Skeletal muscle tissue (tissue), 4 donors: ENCODE data around the gene CDH15. TPM values are rescaled to one million over a fixed set of nuclear protein-coding genes. Genes with fewer than 3 reads are reported as not detected.
"Not testable (repeated sequence)": the region's sequence is repeated elsewhere in the genome, so short reads cannot be mapped to it uniquely, and the experiment has no call there.

Experiments
- H3K27ac ChIP-seq: one replicate; pipeline ENCODE4 v1.7.0; 2013; ENCODE audit warnings: mild to moderate bottlenecking, low read depth, low read length, inconsistent platforms
- H3K27me3 ChIP-seq, 3 donors: one replicate each; pipeline ENCODE4 v1.7.0; 2013; ENCODE audit warnings: low read length in 3 of 3; ENCODE audit not compliant: control insufficient read depth in 3 of 3, insufficient read depth in 3 of 3
- H3K36me3 ChIP-seq, 3 donors: one replicate each; pipeline ENCODE4 v1.7.0; 2013; ENCODE audit warnings: low read length in 3 of 3; ENCODE audit not compliant: control insufficient read depth in 3 of 3, insufficient read depth in 3 of 3
- H3K4me1 ChIP-seq, 3 donors: one replicate each; pipeline ENCODE4 v1.7.0; 2013; ENCODE audit warnings: low read length in 3 of 3, mild to moderate bottlenecking in 3 of 3; ENCODE audit not compliant: control insufficient read depth in 3 of 3, insufficient read depth in 3 of 3
- H3K4me3 ChIP-seq, 3 donors: one replicate each; pipeline ENCODE4 v1.7.0; 2013; ENCODE audit warnings: low read length in 3 of 3
- H3K9ac ChIP-seq, 3 donors: one replicate each; pipeline ENCODE4 v1.7.0; 2013; ENCODE audit warnings: low read length in 3 of 3, mild to moderate bottlenecking in 3 of 3, moderate library complexity in 2 of 3, low read depth in 1 of 3
- H3K9me3 ChIP-seq, 3 donors: one replicate each; pipeline ENCODE4 v1.7.0; 2013; ENCODE audit warnings: low read length in 3 of 3; ENCODE audit not compliant: control insufficient read depth in 3 of 3
- total RNA-seq: library from RNA; depleted of rRNA; stranded (reverse); fragments of >200 nt; gene quantifications from one replicate; pipeline ENCODE4 v1.2.3, GENCODE V29; 2014
- donor health status: Osteomylitis.

Gene CDH15
- total RNA-seq, 1 donor from 2014 or later = 124 TPM

DNA sequence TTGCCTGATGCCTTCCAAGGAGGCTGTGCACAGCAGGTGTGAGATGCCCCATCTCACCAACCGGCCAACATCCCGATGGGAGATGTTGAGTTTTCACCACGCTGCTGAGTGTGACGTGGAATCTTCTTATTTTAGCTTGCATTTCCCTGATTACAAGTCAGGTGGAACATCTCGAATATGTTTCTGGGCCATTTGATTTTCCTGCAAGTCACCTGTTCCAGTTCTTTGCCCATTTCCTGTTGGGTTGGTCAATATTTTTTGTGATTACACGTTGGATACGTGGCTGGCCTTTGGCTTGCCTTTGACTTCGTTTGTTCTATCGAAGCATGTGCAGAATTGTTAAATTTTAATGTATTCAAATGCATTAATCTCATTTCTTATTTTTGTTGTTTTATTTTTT is 8.3 kb upstream of the CDH15 start:
- Histone ChIP-seq H3K27ac (no peak overlapping the region), H3K9ac (no peak overlapping the region), H3K9me3 (no peaks in the 10 kb centered on the region), H3K27me3 (peaks cover 25 to 59% (median 44%) of the 10 kb centered on the region in 3 donors), H3K36me3 (no peaks in the 10 kb centered on the region), H3K4me1 (peaks cover 0 to 6% (median 4%) of the 10 kb centered on the region in 3 donors), H3K4me3 (no peak overlapping the region)

DNA sequence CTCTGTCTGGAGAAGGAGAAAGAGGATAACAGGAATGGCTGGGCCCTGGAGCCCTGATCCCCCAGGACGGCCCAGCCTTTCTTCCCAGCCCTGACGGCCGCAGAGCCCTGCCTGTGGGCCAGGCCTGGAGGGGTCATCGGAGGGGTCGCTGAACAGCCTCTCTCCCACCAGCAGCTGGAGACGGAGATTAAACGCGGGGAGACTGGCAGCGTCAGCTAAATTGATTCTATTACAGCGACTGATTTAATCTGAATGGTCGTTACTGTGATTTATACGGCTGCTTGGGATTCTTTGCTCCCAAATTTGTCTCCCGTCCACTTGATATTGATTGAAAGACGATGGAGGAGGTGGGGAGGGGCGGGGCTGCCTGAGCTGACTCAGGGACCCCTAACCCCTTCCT is 7.1 kb upstream of the CDH15 start:
- Histone ChIP-seq H3K9ac (no peak overlapping the region), H3K36me3 (no peaks in the 10 kb centered on the region), H3K27ac (no peak overlapping the region), H3K4me1 (peaks cover 0 to 6% (median 4%) of the 10 kb centered on the region in 3 donors), H3K27me3 (peaks cover 25 to 69% (median 54%) of the 10 kb centered on the region in 3 donors), H3K9me3 (no peaks in the 10 kb centered on the region), H3K4me3 (no peak overlapping the region)

DNA sequence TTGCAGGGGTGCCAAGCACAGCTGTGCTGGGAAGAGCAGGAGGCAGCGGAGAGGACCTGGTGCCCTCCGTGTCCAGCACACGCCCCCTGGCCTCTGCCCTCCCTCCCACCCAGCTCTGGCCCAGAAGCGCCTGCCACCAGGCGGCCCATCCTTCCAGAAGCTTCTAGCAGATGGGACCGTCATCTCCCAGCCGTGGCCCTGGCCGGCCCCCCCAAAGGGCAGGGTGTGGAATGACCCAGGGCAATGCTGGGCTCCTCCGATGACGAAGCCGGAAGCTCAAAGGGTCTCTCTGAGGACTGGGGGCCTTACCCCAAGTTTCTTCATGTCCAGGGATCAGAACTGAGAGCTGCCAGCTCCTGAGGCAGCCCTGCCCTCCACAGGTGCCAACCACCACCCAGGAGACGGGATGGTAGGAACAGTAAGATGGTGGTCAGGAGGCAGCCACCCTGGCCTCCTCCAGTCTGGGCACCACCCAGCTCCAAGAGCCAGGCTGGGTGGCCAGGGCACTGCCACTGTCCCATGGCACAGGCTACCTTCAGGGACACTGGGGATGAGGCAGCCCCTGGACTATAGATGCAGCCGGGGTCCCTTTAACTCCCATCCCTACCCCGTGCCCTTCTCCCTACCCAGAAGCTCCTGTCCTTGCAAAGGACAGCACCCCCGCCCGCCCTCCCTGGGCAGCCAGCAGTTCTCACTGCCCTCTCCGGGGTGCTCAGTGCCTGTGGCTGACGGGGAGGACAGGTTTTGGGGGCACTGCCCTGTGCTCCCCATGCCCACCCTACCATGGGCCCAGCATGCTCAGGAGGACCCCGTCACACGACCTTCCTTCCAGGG is 6.5 kb upstream of the CDH15 start:
- Histone ChIP-seq H3K9ac (no peak overlapping the region), H3K4me1 (peaks cover 0 to 6% (median 4%) of the 10 kb centered on the region in 3 donors), H3K4me3 (no peak overlapping the region), H3K27ac (no peak overlapping the region), H3K36me3 (no peaks in the 10 kb centered on the region), H3K27me3 (peaks cover 25 to 69% (median 56%) of the 10 kb centered on the region in 3 donors), H3K9me3 (no peaks in the 10 kb centered on the region)

DNA sequence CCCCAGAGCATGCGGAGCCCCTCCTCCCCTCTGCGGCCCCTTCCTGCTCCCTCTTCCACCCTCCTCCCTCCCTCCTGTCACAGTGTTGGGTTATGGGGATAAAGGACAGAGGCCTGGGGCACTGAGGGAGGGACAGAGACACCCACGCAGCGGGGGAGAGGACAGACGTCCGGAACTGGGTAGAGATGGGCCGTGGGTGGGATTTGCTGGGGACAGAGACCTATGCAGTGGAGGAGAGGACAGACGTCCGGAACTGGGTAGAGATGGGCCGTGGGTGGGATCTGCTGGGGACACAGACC is 5.9 kb upstream of the CDH15 start:
- not testable (repeated sequence) for H3K4me1 ChIP-seq, H3K27ac ChIP-seq

DNA sequence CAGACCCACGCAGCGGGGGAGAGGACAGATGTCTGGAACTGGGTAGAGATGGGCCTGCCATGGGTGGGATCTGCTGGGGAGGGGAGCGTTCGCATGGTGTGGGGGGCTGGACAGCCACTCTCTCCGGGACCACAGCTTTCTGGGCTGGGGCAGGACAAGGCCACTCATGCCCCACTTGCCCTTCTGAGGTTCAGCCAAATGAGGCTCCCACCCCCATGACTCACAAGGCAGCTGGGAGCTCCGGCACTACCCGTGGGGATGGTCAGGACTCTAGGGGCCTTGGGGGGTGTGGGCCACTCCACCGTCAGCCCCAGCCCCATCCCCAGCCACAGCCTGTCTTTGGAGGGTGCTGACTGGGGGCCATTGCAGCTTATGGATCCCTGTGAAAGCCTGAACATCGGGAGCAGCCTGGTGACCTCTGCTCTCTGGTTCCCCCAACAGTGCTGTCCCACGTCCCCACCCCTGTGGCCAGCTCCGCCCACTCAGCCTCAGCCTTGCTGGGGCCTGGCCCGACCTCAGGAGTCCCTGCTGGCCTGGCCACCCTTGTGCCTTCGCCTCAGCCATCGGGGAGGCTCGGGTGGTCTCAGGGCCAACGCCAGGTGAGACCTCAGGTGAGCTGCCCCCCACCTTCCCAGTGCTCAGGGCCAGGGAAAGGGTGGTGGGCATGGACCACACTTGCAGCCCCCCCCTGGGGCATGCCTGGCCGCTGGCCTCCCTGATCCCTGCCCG is 4.7 kb upstream of the CDH15 start:
- Histone ChIP-seq H3K4me3 (peak overlapping the region in 1 of 3 donors; percentile 29), H3K36me3 (no peaks in the 10 kb centered on the region), H3K27ac (no peak overlapping the region), H3K4me1 (peaks cover 5 to 13% (median 12%) of the 10 kb centered on the region in 3 donors), H3K9me3 (no peaks in the 10 kb centered on the region), H3K27me3 (peaks cover 19 to 66% (median 47%) of the 10 kb centered on the region in 3 donors), H3K9ac (peak overlapping the region in 1 of 3 donors; percentile 40)

More for the DNA sequence above, 5.9 kb upstream of the CDH15 start:
- not testable (repeated sequence) for H3K36me3 ChIP-seq, H3K9me3 ChIP-seq, H3K9ac ChIP-seq, H3K4me3 ChIP-seq
- H3K27me3 ChIP-seq = peaks cover 29 to 75% (median 58%) of the 10 kb centered on the region in 3 donors

DNA sequence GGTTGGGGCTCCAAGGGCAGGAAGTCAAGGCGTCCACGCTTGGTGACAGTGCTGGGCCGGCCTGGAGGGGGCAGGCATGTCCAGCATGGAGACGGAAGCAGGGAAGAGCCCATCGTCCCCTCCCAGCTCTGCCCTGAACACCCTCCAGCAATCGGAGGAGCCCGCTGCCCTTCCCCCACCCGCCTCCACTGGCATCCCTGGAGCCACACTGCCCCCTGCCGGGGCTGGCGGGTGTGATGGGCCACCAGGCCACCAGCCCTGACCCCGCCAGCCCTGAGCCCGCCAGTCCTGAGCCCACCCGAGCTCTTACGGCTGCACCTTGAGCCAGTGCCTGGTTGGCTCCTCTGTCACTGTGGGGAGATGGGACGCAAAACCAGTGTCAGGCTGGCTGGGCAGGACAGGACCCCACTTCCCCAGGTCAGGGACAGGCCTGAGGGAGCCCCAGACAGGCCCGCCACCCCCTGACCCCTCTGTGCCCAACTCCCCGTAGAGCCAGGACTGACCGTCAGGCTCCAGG is 4.1 kb upstream of the CDH15 start:
- H3K9me3 ChIP-seq = no peaks in the 10 kb centered on the region
- H3K36me3 ChIP-seq = no peaks in the 10 kb centered on the region
- H3K9ac ChIP-seq = peak overlapping the region in 1 of 3 donors; percentile 40
- no peak overlapping the region for H3K27ac ChIP-seq
- H3K4me1 ChIP-seq = peaks cover 6 to 15% (median 13%) of the 10 kb centered on the region in 3 donors
- H3K27me3 ChIP-seq = peaks cover 13 to 59% (median 41%) of the 10 kb centered on the region in 3 donors
- H3K4me3 ChIP-seq = peak overlapping the region in 1 of 3 donors; percentile 29

DNA sequence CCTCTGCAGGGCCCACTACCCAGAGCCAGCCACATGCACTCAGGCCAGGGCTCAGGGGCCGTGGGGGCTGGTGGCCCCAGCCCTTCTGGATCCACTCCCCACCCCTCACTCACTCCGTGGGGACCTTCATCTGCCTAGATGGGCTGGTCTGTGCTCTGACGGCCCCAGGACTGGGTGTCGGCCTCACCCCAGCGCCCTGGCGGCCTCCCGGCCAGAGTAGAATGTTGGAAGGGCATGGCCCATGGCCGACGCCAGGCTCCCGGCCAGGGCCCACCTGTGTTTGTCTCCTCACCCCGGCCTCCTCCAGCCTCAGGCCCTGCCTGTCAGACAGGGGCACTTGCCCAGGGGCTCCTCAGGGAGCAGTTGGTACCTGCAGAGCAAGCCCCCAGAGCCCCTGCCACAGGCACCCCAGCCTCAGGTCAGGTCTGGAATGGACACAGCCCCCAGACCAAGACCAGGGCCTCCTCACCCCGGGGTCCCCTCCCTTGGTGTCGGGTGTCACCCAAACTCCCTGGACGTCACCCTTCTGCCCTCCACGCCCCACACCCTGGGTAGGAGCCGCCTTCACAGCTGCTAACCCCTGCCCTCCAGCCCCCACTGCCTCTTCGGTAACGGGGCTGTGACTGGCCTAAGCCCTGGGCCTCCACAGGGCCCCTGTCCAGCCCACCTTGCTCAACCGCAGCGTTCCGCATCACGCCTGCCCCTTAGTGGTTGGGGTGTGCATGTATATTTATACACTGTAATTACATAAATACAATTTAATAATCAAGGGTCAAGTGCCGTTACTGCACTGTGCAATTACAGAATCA is 3.0 kb upstream of the CDH15 start:
- Histone ChIP-seq H3K9me3 (no peaks in the 10 kb centered on the region), H3K27me3 (peaks cover 13 to 51% (median 31%) of the 10 kb centered on the region in 3 donors), H3K36me3 (no peaks in the 10 kb centered on the region), H3K9ac (no peak overlapping the region), H3K4me1 (peaks cover 17 to 26% (median 24%) of the 10 kb centered on the region in 3 donors), H3K4me3 (no peak overlapping the region), H3K27ac (no peak overlapping the region)

DNA sequence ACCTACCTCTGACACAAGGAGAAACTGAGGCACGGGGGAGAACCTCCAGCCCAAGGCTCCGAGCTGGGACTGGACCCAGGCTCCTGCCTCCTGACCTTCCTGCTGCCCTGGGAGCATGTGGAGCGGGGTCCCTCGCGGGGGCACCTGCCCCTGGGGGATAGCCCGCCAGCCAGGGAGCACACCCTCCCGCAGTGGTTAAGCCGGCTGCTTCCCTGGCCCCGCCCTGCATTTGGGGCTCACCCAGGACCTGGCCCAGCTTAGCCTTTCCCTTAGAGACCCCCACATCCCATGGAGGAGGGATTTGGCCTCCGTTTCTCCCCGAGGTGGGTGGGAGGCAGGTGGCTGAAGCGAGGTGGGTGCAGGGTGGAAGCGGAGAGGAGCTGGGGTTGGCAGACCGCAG is 1.8 kb upstream of the CDH15 start:
- no peak overlapping the region for H3K4me3 ChIP-seq
- H3K4me1 ChIP-seq = peaks cover 29 to 38% (median 36%) of the 10 kb centered on the region in 3 donors
- H3K9me3 ChIP-seq = no peaks in the 10 kb centered on the region
- peaks cover 13 to 45% (median 31%) of the 10 kb centered on the region in 3 donors for H3K27me3 ChIP-seq
- H3K27ac ChIP-seq = no peak overlapping the region
- no peaks in the 10 kb centered on the region for H3K36me3 ChIP-seq
- H3K9ac ChIP-seq = no peak overlapping the region

DNA sequence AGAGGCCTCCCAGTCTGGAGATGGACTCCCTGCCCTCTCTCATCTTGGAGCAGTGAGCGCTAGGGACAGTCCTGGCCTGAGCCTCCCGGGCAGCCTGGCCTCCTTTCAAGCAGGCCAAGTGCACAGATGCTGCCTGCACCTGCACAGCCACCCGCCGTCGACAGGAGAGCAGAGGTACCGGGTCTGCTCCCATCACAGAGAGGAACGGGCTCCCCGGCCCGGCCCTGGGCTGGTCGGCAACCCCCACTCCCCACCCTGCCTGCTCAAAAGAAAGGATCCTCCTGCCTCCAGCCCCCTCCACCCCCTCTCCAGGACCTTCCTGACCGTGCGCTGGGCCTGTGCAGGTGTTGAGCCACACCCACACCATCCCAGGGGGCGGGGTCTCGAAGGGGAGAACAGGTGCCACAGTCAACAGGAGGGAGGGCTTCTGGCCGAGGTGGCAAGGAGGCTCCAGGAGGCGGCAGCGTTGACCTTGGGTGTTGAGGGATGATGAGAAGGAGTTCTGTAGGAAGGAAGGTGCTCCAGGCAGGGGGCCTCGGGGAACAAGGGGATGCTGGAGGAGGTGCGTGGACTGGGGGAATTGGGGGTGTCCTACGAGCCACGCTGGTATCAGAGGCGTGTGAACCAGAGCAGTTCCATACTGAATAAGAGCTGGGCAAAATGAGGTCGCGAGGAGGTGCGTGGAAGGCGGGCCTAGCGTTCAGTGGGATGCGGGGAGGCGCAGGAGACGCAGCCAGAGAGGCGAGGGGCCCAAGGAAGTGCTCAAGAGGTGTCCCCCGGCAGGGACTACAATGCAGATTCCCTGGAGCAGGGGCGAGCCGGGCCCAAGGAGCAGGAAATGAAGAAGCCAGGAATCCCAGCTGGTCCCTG is 967 bp upstream of the CDH15 start:
- H3K4me3 ChIP-seq = peak overlapping the region in 2 of 3 donors; percentile 56 to 57
- no peak overlapping the region for H3K27ac ChIP-seq
- no peaks in the 10 kb centered on the region for H3K9me3 ChIP-seq
- H3K4me1 ChIP-seq = peaks cover 37 to 46% (median 44%) of the 10 kb centered on the region in 3 donors
- peaks cover 13 to 40% (median 31%) of the 10 kb centered on the region in 3 donors for H3K27me3 ChIP-seq
- no peaks in the 10 kb centered on the region for H3K36me3 ChIP-seq
- H3K9ac ChIP-seq = peak overlapping the region in 2 of 3 donors; percentile 32 to 60
